NCI-H2107 treated with DMSO at 0.1 percent for 48 hours (cell line): ENCODE data around the gene ANXA2.
A peak's percentile ranks its signal among the peaks of the same experiment; 100 is the strongest.
"Not testable (repeated sequence)": the region's sequence is repeated elsewhere in the genome, so short reads cannot be mapped to it uniquely, and the experiment has no call there.

Experiments used
- DNase-seq: peaks from one replicate; lab custom pipeline; 2025; ENCODE audit not compliant: unreplicated experiment; lab: John Stamatoyannopoulos, UW

The ANXA2 gene

DNA sequence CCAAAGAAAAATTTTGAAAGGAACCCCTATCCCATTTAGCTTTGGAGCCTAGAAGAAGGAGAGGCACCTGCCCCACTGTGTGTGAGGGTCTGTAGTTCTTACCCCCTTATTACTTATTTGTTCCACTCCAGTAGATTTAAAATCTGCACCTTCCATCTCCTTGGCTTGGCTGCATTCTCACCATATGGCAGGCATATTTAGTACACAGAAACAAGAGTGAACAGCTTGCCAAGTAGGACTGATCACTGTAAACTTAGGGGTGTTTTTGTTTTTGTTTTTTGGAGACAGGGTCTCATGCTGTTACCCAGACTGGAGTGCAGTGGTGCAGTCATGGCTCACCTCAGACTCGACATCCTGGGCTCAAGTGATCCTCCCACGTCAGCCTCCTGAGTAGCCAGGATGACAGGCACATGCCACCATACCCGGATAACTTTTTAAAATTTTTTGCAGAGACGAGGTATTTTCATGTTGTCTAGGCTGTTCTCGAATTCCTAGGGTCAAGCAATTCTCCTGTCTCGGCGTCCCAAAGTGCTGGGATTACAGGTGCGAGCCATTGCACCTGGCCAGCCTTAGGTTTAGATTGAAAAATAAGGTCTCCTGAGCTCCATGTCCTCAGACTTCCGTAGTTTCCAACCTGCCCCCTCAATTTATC lies 14.1 kb upstream of the ANXA2 start:
- DNase-seq: no peak

DNA sequence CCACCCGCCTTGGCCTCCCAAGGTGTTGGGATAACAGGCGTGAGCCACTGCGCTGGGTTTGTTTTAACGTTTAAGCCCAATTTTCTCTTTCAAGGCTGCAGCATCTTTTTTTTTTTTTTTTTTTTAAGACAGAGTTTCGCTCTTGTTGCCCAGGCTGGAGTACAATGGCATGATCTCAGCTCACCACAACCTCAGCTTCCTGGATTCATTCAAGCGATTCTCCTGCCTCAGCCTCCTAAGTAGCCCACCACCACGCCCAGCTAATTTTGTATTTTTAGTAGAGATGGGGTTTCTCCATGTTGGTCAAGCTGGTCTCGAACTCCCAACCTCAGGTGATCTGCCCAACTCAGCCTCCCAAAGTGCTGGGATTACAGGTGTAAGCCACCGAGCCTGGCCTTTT lies 12.6 kb upstream of the ANXA2 start:
- not testable (repeated sequence) for DNase-seq

DNA sequence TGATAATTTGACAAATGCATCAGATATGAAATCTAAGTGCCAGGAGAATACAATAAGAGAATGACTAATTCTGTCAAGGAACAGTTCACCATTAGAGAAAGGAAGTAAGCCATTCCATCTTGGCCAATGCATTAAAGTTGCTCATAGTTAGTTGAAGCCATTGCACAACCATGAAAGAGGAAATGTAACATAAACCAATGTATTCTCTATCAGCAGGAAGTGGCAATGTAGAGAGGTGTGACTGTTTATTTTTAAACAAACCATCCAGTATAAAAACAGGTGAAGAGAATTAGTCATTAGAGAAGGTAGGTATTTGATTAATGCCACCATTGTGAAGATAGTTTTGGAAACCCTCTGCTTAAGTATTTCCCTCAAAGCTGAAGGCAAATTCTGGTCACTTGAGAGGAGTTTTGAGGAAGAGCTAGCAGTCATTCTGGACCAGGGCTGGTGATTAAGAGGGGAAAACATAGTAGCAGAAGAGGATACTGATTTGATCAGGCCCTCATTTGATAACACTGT lies 10.7 kb upstream of the ANXA2 start:
- peak; percentile 19 for DNase-seq

DNA sequence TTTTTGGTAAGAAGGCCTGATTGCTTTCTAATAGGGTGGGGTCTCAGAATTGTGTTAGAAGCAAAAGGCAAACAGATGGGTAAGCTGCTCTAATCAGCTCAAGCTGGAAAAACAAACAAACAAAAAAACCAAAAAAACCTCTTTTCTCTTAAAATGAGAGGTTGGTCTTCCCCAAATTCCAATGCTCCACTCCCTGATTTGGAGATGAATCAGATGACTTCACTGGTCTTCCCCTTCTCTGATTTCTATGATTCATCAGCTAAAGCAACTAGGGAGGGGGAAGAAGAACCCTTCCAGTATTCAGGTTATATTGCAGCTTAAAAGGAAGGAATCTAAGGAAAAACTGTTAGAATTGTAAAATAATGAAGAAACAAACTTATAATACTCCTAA lies 9.6 kb upstream of the ANXA2 start:
- DNase-seq: no peak

DNA sequence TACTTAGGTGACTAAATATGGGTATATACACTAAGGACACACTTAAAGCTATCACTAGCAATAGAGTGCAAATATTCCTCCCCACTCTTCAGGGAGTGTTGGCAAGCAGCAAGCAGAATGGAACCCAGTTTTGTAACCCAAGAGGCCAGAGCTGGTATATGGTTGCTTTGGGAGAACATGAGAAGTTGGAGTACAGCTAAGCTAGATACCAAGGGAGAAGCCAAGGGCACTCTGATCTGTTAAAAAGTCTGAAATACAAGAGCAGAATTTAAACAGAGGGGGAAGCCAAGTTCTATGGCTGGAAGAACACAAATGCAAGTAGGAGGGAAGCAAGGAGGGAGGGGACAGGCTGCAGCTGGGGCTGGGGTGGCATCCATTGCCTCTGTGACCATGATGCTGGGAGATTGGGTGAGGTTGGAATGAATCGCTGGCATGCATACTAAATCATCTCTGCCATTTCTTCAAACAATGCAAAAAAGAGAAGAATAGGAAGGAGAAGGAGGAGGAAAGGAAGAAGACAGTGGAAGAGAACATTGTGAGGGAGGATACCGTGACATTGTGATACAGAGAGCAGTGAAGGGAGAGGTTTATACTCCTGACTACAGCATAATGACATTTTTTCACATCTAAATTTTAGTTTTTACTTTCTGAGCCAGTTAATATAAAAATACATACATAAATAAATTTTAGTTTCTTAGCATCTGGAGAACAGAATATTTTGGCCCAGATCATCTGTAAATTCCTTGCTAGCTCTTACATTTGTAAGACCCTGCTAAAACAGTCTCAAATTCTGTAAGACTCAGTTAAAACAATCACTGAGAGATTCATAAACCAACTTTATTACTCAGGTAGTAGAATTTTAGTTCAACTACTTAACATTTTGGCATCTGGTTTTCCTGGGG lies 9.0 kb upstream of the ANXA2 start:
- DNase-seq: no peak

DNA sequence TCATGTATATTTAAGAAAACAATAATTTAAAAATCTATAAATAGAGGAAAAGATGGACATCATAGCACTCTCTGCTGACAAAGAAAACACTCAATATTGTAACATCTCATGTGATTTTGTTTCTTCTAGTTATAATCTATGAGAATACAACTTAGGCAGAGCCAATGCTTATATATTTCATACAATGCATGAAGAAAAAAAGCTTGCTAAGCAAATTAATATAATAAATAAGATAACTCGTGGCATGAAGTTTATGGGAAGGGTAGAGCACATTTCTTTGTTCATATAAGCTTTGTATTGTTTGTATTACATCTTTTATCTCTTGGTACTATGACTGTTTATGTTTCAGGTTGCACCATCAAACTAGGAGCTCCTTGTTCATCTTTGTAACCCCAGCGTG lies 7.6 kb upstream of the ANXA2 start:
- no peak for DNase-seq

DNA sequence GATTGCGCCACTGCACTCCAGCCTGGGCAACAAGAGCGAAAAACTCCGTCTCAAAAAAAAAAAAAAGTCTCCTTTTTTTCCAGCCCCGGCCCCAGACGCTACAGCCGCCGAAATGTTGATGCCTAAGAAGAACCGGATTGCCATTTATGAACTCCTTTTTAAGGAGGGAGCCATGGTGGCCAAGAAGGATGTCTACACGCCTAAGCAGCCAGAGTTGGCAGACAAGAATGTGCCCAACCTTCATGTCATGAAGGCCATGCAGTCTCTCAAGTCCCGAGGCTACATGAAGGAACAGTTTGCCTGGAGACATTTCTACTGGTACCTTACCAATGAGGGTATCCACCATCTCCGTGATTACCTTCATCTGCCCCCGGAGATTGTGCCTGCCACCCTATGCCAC lies 6.6 kb upstream of the ANXA2 start:
- not testable (repeated sequence) for DNase-seq

DNA sequence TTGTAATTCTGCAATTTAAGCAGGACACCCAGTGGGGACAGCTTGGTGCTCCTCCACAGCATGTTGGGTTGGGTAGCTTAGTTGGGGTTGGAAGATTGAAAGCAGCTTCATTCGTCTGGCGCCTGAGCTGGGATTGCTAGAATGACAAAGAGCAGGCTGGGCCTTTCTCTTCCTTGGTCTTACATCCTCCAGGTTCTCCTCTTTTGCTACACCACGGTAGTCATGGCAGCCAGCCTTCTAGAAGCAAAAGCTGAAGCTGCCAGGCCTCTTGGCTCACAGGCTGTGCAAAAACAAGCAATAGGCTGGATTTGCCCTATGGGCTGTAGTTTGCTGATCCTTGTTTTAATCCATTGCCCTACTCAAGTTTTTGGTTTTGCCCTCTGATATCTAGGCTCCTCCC lies 3.2 kb upstream of the ANXA2 start:
- no peak for DNase-seq

DNA sequence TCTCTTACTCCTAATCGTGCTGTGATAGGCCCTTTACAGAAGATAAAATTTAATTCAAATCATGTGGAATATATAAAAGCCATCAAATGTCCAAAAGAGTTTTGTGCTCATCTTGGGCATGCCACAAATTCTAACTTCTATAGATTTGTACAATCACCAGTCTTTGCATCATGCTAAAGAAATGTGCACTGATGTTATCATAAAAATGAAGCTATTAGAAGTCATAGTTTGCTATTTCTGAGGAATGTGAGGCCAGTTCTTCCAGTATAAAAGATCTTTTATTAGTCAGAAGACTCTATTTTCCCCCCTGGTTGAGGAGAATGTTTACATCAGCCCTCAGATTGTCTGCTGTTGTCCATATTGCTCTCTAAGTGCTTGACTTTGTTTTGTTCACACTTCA lies 2.1 kb upstream of the ANXA2 start:
- DNase-seq: no peak

DNA sequence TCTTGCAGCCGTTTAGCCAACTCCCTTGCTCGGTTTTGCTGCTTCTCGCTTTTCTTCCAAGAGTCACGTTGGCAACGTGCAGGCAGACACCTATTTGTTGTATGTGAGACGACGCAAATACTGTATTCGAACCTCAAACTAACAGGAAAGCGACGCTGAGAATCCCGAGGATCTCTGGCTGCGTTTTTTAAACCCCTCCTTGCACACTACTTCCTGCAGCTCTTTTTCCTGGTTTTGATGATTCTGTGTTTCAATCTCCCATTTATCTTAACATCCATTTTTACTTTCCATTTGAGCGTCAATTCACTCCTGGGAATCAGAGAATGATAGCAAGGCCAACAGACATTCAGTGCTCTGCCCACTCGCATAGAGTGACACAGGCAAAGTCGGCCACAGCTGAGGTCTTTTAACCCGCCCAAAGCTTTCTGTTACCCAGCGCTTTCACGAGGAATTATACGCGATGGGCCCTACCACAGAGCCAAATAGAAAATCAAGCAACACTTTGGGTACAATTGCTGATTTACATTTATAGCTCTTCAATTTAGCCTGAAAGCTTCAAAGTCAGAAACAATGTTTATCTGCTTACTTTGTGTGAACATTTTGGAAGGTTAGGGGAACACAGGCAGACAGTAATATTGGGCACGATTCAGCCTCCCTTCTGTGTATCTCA lies 1.6 kb upstream of the ANXA2 start:
- DNase-seq: no peak

DNA sequence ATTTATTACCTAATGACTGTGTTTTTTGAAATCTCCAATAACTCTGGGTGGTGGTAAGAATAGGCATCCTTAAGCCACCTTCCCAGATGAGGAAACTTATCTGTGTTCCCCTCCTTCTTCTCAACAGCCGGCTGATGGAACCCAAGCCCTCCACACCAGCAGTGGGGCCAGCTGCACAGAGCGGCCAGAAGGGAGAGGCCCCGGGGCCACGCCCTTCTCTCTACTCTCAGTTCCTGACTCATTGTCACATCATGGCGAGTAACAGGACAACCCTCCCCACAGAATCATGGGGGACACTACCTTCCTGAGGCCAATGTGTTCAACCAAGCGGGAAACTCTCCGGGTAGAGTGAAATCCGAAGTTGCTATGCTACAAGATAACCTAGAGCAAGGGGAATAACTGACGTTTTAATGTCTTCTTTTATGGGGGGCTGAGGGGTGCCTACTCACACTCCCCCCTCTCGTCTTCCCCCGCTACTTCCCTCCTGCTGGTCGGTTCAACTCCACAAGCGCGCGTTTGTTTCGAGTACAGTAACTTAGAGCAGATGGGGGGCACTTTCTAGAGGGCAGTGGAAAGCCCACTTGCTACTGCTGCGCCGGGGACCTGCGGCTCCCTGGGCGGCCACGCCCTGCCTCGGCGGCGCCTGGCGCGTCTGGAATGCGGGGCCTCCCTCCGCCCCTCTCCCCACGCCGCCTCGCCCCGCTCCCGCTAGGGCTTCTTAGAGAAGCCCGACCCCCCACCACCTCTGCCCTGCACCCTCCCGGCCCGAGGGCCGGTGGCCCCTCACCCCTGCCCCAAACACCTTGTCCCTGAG lies 621 bp downstream of the ANXA2 start:
- peak; percentile 22 for DNase-seq

DNA sequence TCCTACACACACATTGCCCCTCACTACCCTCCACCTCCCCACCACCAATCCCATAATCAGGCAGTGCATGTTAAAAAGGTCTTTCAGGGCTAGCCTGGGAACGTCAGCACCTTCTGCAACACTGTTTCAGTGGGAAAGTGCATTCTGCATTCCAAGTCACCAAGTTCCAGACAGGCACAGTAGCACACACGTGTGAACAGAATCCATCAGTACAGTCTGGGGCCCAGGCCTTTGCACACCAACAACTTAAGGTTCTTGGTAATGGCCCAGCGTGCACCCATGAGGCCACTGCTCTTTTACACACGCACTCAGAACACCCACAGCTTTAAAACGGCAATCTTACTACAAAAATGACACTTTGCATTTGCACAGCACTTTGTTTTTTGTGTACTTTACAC lies 1.2 kb downstream of the ANXA2 start:
- no peak for DNase-seq

DNA sequence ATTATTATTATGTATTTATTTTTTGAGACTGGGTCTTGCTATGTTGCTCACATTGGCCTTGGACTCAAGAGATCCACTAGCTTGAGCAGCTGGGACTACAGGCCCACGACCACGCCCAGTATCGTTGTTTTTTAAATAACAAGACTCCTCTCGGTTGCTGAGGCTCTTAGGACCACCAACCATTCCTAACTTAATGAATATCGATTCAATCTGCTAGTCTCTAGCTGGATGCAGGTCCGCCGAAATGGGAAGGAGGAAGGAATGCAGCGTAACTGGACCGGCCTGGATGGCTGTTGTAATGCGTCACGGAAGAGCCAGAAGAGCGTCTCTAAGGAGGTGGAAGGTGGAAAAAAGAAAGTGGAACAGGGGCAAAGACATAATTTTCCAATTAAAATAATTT lies 1.7 kb downstream of the ANXA2 start:
- DNase-seq: no peak

DNA sequence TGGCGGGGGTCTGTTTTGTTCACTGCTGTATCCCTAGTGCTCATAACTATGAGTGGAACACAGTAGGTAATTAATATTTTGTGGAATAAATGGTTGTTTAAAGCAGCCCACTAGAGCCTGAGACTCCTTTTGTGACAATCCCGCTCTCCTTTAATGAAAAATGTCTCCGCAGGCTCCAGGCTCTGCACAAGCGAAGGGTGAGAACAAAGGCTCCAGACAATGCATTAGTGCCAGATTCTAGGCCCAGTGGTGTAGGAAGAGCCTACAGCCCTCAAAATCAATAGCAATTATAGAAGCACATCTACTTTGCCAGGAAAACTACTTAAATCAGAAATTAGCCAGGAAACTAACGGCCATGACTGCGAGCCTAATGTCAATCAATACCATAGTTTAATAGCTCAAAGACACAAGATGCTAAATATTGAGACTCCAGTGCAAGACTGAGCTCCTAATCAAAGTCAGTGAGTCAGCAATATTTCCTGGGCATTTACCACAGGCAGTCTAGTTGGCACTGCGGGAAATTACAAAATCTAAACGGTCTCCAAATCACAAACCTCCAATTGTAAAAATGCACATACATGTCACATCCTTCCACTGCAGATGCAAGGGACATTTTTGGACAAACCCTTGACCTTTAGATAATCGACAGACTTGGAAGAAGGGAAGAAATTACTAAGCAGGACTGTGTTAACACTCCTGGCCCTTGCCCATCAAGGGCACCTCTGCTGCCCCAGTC lies 2.3 kb downstream of the ANXA2 start:
- DNase-seq: peak; percentile 47

DNA sequence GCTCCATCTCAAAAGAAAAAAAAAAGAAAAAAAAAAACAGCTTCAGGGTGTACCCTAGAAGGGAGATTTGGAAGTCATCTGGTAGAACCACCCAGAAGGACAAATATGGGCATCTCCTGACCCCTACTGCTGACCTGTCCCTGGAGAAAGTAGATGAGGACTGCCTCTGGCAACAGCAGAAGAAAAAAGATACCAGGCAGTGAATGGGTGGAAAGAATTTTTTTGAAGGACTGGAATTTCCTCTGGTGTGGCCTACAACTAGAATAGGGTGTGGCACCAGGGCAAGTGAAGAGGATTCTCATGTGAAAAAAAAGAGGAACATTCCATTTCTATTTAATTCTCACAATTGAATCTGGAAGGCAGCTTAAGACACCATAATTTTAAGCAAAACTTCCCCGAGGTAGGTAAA lies 3.1 kb downstream of the ANXA2 start:
- DNase-seq: no peak

DNA sequence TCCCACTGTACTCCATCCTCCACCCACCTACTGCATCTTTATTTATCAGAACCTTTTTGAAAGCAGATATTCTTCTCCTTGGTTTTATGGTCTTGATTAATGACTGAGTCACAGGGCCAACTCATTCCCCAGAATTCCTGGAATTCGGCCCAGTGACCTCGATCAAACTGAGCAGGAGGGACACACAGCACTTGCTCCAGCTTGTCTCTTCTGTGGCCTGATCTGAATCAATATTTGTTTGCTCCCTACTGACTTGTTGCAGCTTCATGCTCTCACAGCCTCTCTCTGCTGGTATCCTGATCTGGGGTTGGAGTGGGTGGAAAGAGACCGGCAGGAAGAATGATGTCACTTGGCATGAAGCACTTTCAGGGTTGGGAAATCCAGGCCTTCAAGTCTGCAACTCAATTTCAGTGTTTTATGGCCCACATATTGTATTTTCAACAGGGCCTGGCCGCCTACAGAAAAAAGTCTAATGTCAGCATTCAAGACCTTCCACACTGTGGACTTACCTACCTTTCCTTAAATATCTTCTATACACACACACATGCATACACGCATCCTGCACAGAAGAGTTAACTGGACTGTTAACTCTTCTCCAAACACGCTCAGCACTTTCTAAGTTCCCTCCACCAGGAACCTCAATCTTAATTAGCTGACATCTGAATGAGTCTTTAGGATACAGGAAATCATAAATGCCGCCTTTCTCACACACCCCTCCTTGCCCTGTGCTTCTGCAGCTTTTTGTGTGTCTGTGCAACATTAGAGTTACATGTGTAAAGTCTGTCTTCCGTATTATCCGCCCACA lies 4.6 kb downstream of the ANXA2 start:
- peak; percentile 50 for DNase-seq

DNA sequence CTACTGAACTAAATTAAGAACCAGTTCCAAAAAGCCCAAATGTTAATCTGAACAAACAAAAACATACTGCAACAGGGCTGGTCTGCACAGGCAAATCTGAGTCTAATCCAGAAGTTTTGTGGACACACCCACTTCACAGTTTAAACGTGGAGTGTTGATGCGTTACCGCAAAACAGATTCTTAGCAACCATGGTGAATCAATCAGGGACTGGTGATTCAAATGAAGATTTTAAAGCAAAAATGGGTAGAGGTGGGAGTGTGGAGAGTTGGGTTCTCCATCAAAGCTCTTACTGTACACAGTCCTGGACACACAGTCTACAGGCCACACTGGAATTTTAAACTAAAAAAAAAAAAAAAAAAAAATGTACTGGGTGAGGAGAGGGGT lies 5.2 kb downstream of the ANXA2 start:
- no peak for DNase-seq

DNA sequence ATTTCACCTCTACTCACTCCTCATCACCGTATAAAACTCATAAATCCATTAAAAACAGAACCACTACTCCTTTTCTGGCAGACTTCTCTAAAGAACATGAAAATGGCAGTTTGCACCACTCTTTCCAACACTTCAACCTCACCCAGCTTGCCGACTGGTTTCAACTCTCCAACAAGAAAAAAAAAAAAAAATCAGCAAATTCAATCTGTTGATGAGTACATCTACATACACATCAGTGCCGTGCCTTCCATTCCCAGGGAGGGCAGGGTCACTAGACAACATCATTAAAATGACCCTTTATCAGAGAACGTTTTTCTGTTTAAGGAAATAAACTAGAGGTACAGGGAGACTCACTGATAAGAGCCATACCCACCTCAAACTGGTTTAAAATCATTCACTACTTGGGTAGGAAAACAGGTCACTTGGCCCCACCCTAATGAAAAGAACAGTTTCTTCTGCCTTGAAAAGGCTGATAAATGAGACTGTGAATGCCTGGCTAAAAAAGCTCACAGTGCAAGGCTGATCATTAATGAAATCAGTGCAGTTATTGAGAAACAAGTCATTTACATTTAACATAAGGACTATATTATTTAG lies 6.0 kb downstream of the ANXA2 start:
- DNase-seq: no peak

DNA sequence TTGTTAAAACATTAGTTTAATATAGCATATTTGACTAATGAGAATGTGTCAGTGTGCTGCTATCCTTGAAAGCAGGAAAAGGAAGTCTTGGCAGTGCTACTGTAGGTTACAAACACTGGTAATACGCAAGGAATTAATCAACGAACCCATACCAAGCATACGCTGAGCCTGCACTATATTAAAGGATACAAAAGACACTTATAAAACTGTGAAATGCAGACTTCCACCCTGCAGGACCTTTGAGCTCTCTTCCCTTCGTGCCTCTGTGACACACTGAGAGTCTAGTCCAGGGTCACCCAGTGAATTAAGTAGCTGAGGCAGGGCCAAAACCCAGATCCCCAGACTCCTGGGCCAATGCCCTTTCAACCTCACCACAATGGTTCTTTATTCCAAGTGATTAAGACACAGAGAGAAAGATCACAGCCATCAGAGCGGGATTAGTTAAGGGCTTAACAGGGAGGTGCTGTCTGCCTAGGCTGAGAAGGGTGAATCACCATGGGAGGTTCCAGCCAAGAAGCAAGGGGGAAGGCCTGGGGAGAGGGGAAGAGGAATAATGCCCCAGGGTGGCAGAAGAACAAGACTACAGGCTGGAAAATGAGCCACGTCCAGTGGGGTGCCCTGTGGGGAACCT lies 6.8 kb downstream of the ANXA2 start:
- DNase-seq: no peak
